ENCODE data around the gene ZNF615. TPM values are rescaled to one million over a fixed set of nuclear protein-coding genes. Genes with fewer than 3 reads are reported as not detected.
"Not testable (repeated sequence)": the region's sequence is repeated elsewhere in the genome, so short reads cannot be mapped to it uniquely, and the experiment has no call there.

Gene ZNF615
- total and polyA plus RNA-seq, 7 donors = 1.2 to 26.8 (median 18.0) TPM

GRCh38 chr19:51993422-51993821 lies 14.6 kb downstream of the ZNF615 start:
- Histone ChIP-seq H3K4me3 (no peak overlapping the region), H3K36me3 (peaks cover 38 to 66% (median 47%) of the 10 kb centered on the region in 4 donors), H3K27me3 (no peaks in the 10 kb centered on the region), H3K4me1 (no peaks in the 10 kb centered on the region), H3K9me3 (peaks cover 36 to 63% (median 48%) of the 10 kb centered on the region in 4 donors), H3K27ac (no peak overlapping the region)
- TF ChIP-seq CTCF (IDR thresholded peaks at IDR 0.05) (no peak), EP300 (IDR thresholded peaks at IDR 0.05) (no peak), POLR2A (IDR thresholded peaks at IDR 0.05) (no peak)
- intact Hi-C loops (cut with DNase I) = no loop called here
- DNase-seq = no peak
- 97 to 98% methylated on average over 10 of the region's 10 CpGs for WGBS, 2 donors

- Histone ChIP-seq H3K4me3 (peak within 1 kb of the TSS; percentile 65 to 91 (median 72)), H3K27ac (peak within 1 kb of the TSS; percentile 74 to 84 (median 78)), H3K9me3 (peaks cover 0 to 16% (median 11%) of the 10 kb centered on the region in 4 donors), H3K27me3 (no peaks in the 10 kb centered on the region), H3K36me3 (peaks cover 0 to 13% (median 3%) of the 10 kb centered on the region in 4 donors), H3K4me1 (peaks cover 0 to 17% (median 14%) of the 10 kb centered on the region in 4 donors)
- WGBS, 2 donors = 3% methylated on average over 33 of the region's 33 CpGs
- no peak for TF ChIP-seq CTCF (IDR thresholded peaks at IDR 0.05)
- TF ChIP-seq POLR2A (IDR thresholded peaks at IDR 0.05) = no peak
- TF ChIP-seq EP300 (IDR thresholded peaks at IDR 0.05) = peak in 2 of 4 donors; percentile 32 to 57
- TF ChIP-seq POLR2AphosphoS5 (IDR thresholded peaks at IDR 0.05) = peak; percentile 43 to 89 (median 78)
- intact Hi-C loops (cut with DNase I) = loop anchor here (1.0 to 5.0 kb wide), 6 partner anchors 22 to 109 kb away; partner anchors contain the start of genes ZNF432, ZNF577, ZNF614 and ZNF615
- peak; percentile 94 for DNase-seq
Observed at GRCh38 chr19:51986309-51987291, 21.4 kb downstream of the ZNF615 start, which contains the start of gene ZNF350. Gene ZNF350, minus strand, starts transcription at chr19:51986840. Its CDS starts 12,480 bp downstream, at chr19:51974360.

- DNase-seq = no peak
- H3K36me3 ChIP-seq = peaks cover 0 to 22% (median 12%) of the 10 kb centered on the region in 4 donors
- H3K4me1 ChIP-seq = peaks cover 0 to 17% (median 14%) of the 10 kb centered on the region in 4 donors
- intact Hi-C loops (cut with DNase I) = no loop called here
- H3K27me3 ChIP-seq = no peaks in the 10 kb centered on the region
- no peak overlapping the region for H3K4me3 ChIP-seq
- TF ChIP-seq CTCF (IDR thresholded peaks at IDR 0.05) = no peak
- TF ChIP-seq POLR2A (IDR thresholded peaks at IDR 0.05) = no peak
- TF ChIP-seq EP300 (IDR thresholded peaks at IDR 0.05) = no peak
- TF ChIP-seq POLR2AphosphoS5 (IDR thresholded peaks at IDR 0.05) = no peak
- WGBS, 2 donors = 98% methylated on average over 4 of the region's 4 CpGs
- no peak overlapping the region for H3K27ac ChIP-seq
- peaks cover 0 to 23% (median 15%) of the 10 kb centered on the region in 4 donors for H3K9me3 ChIP-seq
Observed at GRCh38 chr19:51983361-51983760, 24.6 kb downstream of the ZNF615 start.

GRCh38 chr19:51980926-51981325 lies 27.1 kb downstream of the ZNF615 start:
- peaks cover 0 to 33% (median 13%) of the 10 kb centered on the region in 4 donors for H3K36me3 ChIP-seq
- peaks cover 0 to 13% (median 11%) of the 10 kb centered on the region in 4 donors for H3K4me1 ChIP-seq
- 95 to 96% methylated on average over 6 of the region's 6 CpGs for WGBS, 2 donors
- H3K27me3 ChIP-seq; DNase-seq; H3K27ac ChIP-seq; intact Hi-C loops (cut with DNase I); H3K4me3 ChIP-seq: not testable (repeated sequence)
- peaks cover 4 to 45% (median 18%) of the 10 kb centered on the region in 4 donors for H3K9me3 ChIP-seq
